GM12873 (cell line): ENCODE data around the gene ARFGEF3.

Source experiments
- TF ChIP-seq, protein P1 (sequence below): IDR thresholded peaks from 2 replicates; pipeline ENCODE4 v1.5.1; 2012; ENCODE audit warnings: low read depth, mild to moderate bottlenecking, moderate library complexity, low read length, control low read depth; ENCODE audit not compliant: insufficient read depth; ENCODE audit errors: missing control alignments

ARFGEF3 gene

DNA sequence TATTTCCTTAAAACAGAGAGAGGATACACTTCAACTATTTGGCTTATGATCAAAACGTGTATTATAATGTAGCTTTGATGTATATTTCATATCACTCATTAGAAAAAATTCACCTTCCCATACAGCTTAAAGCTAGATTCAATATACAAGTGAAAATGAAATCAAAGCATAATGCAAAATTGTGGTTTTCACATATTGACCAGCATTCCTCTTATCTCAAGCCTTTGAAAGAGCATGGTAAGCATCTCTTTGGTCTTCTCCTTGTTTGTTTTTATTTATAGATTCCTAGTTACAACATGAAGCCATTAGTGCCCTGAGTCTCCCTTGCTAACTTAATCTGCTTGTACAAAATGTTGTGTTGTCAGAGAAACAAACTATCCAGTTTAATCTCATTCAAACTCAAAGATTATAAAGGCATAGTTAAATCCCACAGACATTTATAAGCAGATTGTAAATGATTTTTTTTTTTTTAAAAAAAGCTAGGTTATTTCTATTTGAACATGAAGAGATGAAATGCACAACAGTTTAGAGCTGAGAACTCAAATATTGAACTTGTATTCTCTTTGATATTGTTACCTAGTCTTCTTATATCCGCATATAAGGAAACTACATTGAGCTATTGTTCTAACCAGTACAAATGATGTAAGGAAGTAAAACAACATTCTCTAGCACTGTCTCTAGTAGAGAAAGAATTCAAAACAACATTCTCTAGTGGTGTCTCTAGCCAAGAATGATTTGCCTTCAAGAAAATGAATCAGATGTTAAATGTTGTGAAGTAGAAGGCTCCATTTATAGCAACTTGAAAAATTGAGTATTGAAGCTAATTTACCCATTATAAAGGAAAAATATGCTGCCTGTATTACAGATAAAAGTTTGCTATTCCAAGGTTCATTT is 184.8 kb downstream of the ARFGEF3 start:
- TF ChIP-seq, protein P1, sequence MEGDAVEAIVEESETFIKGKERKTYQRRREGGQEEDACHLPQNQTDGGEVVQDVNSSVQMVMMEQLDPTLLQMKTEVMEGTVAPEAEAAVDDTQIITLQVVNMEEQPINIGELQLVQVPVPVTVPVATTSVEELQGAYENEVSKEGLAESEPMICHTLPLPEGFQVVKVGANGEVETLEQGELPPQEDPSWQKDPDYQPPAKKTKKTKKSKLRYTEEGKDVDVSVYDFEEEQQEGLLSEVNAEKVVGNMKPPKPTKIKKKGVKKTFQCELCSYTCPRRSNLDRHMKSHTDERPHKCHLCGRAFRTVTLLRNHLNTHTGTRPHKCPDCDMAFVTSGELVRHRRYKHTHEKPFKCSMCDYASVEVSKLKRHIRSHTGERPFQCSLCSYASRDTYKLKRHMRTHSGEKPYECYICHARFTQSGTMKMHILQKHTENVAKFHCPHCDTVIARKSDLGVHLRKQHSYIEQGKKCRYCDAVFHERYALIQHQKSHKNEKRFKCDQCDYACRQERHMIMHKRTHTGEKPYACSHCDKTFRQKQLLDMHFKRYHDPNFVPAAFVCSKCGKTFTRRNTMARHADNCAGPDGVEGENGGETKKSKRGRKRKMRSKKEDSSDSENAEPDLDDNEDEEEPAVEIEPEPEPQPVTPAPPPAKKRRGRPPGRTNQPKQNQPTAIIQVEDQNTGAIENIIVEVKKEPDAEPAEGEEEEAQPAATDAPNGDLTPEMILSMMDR: no peak

DNA sequence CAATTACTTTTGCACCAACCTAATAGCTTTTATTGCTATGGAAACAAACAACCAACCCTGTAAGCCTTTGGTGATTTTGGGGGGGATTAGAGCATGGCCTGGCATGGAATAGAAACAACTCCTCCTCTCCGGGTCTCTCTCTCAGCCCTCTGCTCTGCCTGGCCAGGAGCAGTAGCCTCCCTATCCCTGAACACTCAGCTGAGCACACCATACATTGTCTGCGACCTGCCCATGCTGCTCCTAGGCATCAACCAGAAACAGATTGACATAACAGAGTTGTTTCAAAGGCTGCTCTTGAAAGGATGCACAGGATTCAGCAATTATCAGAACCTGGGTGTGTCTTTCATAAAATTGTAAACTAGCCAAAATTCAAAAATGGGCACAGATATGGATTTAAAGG is 186.1 kb downstream of the ARFGEF3 start:
- TF ChIP-seq, protein P1: no peak

DNA sequence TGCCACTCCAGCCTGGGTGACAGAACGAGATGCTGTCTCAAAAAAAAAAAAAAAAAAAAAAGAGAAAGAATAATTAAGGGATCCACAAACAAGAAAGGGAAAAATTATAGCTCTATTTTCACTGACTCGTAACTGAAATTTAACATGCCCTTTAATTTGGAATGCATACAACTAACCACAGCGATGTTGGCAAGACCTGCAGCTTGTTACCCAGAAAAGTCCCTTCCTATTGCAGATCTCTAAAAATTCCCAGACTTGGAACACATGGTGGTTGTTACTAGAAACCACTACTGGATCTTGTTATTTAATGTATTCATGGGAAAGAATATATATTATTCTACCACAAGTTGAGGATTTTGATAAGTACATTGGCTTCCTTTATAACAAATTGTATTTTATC is 188.2 kb downstream of the ARFGEF3 start:
- TF ChIP-seq, protein P1: no peak

DNA sequence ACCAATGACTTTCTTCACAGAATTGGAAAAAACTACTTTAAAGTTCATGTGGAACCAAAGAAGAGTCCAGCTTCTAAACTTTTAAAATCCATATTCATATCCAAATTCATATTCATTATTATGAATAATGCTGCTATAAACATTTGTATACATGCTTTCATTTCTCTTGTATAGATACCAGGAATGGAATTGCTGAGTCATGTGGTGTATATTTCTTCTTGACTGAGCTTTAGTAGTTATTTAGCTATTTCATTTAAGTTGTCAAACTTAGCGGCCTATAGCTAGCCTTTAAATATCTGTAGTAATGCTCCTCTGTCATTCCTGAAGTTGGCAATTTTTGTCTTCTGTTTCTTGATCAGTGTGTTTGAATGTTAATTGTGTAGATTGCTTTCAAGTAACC is 196.2 kb downstream of the ARFGEF3 start:
- TF ChIP-seq, protein P1: no peak

DNA sequence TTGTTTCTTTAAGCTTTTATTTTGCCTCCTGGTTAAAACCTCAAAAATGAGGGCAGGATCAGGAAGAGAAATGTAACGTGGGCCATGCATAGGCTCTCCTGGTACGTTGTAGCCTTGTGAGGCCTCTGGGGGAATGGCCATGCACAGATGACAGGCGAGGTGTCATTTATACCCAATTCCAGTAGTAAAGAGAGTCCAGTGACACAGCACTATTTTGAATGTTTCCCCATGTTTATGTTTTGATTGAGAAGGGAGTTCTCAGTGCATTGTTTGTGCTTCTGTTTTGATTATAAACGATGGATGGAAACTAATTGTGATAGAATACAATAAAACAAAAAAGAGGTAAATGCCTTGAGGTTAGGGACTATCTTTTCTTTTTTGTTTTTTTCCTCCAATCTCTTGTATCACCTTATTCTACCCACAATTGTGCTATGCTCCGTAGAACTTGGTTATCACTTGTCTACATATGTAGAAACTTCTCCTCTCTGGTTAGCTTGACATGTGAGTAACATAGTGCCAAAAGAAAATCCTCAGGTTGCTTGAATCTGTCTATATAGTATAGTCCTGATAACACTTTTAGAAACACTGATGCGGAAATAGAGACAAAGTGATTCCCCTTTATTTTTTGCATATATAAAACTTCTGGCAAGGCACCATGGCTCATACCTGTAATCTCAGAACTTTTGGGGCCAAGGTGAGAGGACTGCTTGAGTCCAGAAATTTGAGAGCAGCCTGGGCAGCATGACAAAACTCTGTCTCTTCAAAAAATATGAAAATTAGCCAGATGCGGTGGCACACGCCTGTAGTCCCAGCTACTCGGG is 209.1 kb downstream of the ARFGEF3 start:
- TF ChIP-seq, protein P1: no peak

DNA sequence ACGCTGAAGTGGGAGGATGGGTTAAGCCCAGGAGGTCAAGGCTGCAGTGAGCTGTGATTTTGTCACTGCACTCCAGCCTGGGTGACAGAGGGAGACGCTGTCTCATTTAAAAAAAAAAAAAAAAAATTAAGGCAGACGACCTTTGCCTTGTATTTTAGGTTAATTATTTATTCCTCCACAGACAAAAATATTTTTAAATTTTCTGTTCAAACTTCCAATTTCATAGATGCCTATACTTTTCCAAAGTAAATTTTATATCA is 209.6 kb downstream of the ARFGEF3 start:
- TF ChIP-seq, protein P1: no peak

DNA sequence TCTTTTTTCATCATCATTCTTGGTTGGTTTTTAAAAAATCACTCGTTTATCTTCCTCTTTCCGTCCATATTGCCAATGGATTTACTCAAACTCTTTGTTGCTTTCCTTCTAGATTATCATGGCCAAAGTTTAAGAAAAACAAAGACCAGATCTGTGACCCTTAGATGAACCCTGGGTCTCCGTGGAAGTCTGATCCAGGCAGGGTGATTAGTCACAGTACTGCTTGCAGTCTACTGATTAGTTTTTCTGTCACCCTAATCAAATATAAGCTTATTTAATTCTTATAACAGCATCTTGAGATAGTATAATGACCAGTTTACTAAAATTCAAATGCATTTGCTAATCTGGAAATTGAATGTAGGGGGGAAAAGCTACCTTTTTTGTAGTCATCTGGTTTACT is 210.0 kb downstream of the ARFGEF3 start:
- TF ChIP-seq, protein P1: no peak
